COLO668 (cell line): ENCODE measurements around the gene DPP10.
"Not testable (repeated sequence)": the region's sequence is repeated elsewhere in the genome, so short reads cannot be mapped to it uniquely, and the experiment has no call there.

Experiments used
- DNase-seq: peaks from one replicate; lab custom pipeline; 2025; ENCODE audit not compliant: unreplicated experiment; lab: John Stamatoyannopoulos, UW

Gene DPP10

GRCh38 chr2:115389898-115390565, 947.6 kb downstream of the DPP10 start:
- DNase-seq = no peak

- no peak for DNase-seq
Measured at GRCh38 chr2:115396579-115396978, 954.1 kb downstream of the DPP10 start.

- DNase-seq = no peak
Measured at GRCh38 chr2:115400940-115401339, 958.5 kb downstream of the DPP10 start.

- no peak for DNase-seq
Measured at GRCh38 chr2:115412501-115412900, 970.1 kb downstream of the DPP10 start.

- no peak for DNase-seq
Measured at GRCh38 chr2:115413791-115414190, 971.4 kb downstream of the DPP10 start.

- no peak for DNase-seq
Measured at GRCh38 chr2:115414466-115414865, 972.0 kb downstream of the DPP10 start.

GRCh38 chr2:115422004-115422634, 979.7 kb downstream of the DPP10 start:
- DNase-seq = no peak

- DNase-seq = no peak
Measured at GRCh38 chr2:115427436-115427835, 985.0 kb downstream of the DPP10 start.

GRCh38 chr2:115440746-115441145, 998.3 kb downstream of the DPP10 start:
- DNase-seq = not testable (repeated sequence)

GRCh38 chr2:115443539-115444185, 1001.2 kb downstream of the DPP10 start:
- no peak for DNase-seq

- DNase-seq = no peak
Measured at GRCh38 chr2:115460008-115460407, 1017.6 kb downstream of the DPP10 start.

GRCh38 chr2:115480741-115481140, 1038.3 kb downstream of the DPP10 start:
- no peak for DNase-seq

GRCh38 chr2:115481842-115482241, 1039.4 kb downstream of the DPP10 start:
- no peak for DNase-seq

GRCh38 chr2:115483666-115484065, 1041.2 kb downstream of the DPP10 start:
- no peak for DNase-seq

GRCh38 chr2:115484486-115484885, 1042.0 kb downstream of the DPP10 start:
- DNase-seq = no peak

GRCh38 chr2:115484983-115485382, 1042.5 kb downstream of the DPP10 start:
- DNase-seq = no peak

GRCh38 chr2:115491186-115491793, 1048.8 kb downstream of the DPP10 start:
- DNase-seq = no peak

- DNase-seq = no peak
Measured at GRCh38 chr2:115505331-115505730, 1062.9 kb downstream of the DPP10 start.

- DNase-seq = no peak
Measured at GRCh38 chr2:115520727-115521126, 1078.3 kb downstream of the DPP10 start.

GRCh38 chr2:115524452-115524851, 1082.0 kb downstream of the DPP10 start:
- DNase-seq = no peak

GRCh38 chr2:115529627-115530026, 1087.2 kb downstream of the DPP10 start:
- no peak for DNase-seq

- no peak for DNase-seq
Measured at GRCh38 chr2:115533081-115533480, 1090.6 kb downstream of the DPP10 start.
